Activated T-helper 17 cell treated with anti-CD3 and anti-CD28 coated beads, Interleukin-2, amount 50 U/mL, for 72 hours (primary cell): ENCODE results near the gene NUTM2G. TPM values are rescaled to one million over a fixed set of nuclear protein-coding genes. Genes with fewer than 3 reads are reported as not detected.
"Not testable (repeated sequence)": the region's sequence is repeated elsewhere in the genome, so short reads cannot be mapped to it uniquely, and the experiment has no call there.

Source experiments
- ATAC-seq: fragments of 150-1000 bp; cut with Tn5 transposase; replicated peaks from 2 replicates; pipeline ENCODE4 v1.10.0; 2021; ENCODE audit warnings: mild to moderate bottlenecking, moderate library complexity
- H3K27ac Mint-ChIP-seq: one replicate; pipeline ENCODE4 v1.8.0; 2022; ENCODE audit warnings: mixed read lengths
- H3K27me3 Mint-ChIP-seq: one replicate; pipeline ENCODE4 v1.8.0; 2022; ENCODE audit warnings: mixed read lengths
- H3K36me3 Mint-ChIP-seq: one replicate; pipeline ENCODE4 v1.8.0; 2022; ENCODE audit warnings: low read depth, mild to moderate bottlenecking, mixed read lengths
- H3K4me1 Mint-ChIP-seq: one replicate; pipeline ENCODE4 v1.8.0; 2022; ENCODE audit warnings: mixed read lengths
- H3K4me3 Mint-ChIP-seq: one replicate; pipeline ENCODE4 v1.8.0; 2022; ENCODE audit warnings: mild to moderate bottlenecking, mixed read lengths
- H3K9me3 Mint-ChIP-seq: one replicate; pipeline ENCODE4 v1.8.0; 2022; ENCODE audit warnings: mixed read lengths
- total RNA-seq, 2 donors: library from RNA; stranded (reverse); gene quantifications; one replicate each; pipeline ENCODE4 v1.2.3, GENCODE V29; 2022

The NUTM2G gene
- total RNA-seq, 2 donors from 2014 or later: not detected

DNA sequence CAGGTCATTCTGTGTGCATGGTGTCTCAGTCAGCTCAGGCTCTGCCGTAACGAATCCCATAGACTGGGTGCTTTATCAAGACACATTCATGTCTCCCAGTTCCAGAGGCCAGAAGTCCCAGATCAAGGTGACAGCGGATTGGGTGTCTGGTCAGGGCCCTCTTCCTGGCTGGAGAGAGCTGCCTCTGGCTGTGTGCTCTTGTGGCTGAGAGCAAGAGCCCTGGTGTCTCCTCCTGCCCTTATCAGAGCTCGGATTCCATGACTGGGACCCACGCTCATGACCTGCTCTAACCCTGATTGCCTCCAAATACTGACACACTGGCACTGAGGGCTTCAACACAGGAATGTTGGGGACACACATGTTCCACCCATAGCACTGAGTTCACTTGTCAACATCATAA, 6.1 kb downstream of the NUTM2G start:
- H3K27me3 Mint-ChIP-seq, H3K4me3 Mint-ChIP-seq, H3K4me1 Mint-ChIP-seq, ATAC-seq, H3K27ac Mint-ChIP-seq, H3K9me3 Mint-ChIP-seq, H3K36me3 Mint-ChIP-seq: not testable (repeated sequence)

DNA sequence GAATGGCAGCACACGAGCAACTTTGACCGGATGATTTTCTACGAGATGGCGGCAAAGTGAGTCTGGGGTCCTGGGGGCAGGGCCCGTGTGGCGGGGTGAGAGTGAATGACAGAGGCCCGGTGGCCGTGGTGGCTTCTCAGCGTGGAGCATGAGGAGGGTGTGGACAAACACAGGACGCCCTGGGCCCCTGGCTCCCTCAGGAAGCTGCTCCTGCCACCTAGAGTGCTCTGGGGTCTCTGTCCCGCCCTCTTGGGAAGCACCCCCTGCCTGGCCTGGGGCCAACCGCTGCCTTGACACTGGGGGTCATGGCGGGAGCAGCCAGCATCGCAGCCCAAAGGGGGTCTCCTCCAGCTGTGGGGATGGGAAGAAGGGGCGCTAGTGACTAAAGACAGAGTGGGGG, 6.8 kb downstream of the NUTM2G start:
- not testable (repeated sequence) for H3K4me1 Mint-ChIP-seq, H3K36me3 Mint-ChIP-seq

DNA sequence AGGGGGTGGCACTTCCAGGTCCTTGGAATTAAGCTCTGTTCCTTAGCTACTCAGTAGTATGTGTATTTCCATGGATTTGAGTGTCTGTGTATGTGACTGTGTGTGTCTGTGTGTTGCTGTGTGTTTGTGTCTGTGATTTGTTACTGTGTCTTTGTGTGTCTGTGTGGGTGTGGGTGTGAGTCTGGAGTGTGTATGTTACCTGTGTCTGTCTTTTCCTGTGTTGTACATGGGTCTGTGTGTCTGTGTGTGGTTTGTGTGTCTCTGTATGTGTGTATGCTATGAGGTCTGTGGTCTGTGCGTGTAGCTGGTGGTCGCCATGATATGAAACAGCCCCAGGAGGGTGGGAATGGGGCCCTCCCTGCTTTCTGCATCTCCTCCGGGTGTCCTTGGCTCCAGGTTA, 8.8 kb downstream of the NUTM2G start:
- peak overlapping the region; percentile 31 for H3K27ac Mint-ChIP-seq
- not testable (repeated sequence) for H3K27me3 Mint-ChIP-seq, H3K36me3 Mint-ChIP-seq, ATAC-seq, H3K4me1 Mint-ChIP-seq, H3K4me3 Mint-ChIP-seq, H3K9me3 Mint-ChIP-seq

More for the DNA sequence above, 6.8 kb downstream of the NUTM2G start:
- H3K27ac Mint-ChIP-seq, ATAC-seq, H3K9me3 Mint-ChIP-seq, H3K27me3 Mint-ChIP-seq, H3K4me3 Mint-ChIP-seq: not testable (repeated sequence)

DNA sequence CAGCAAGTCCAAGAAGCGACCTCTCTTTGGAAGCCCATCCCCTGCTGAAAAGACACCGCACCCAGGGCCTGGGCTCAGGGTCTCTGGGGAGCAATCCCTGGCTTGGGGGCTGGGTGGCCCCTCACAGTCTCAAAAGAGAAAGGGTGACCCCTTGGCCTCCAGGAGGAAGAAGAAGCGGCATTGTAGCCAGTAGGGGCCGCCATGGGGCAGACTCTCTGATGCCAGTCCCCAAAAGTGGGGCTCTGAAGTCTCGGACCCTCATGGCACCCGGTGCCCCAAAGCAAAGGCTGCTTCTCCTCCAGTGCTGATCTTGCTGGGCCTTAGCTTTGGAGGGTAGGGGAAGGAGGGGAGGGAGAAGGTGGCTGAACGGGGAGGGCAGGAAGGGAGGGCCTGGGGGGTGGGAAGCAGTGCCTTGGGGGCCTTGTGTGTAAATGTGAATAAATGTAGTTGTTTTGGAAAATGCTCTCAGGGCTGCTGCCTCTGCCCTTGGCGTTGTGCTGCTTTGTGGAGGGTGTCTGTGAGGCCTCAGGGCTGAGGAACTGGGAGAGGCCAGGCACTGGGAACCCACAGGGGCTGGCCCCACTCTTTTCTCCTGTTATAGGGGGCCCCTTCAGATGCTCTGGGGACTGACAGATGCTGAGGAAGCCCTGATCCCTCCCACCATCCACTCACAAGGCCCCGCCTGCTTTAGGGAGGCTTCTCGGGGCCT, 10.5 kb downstream of the NUTM2G start:
- not testable (repeated sequence) for H3K27ac Mint-ChIP-seq, ATAC-seq, H3K36me3 Mint-ChIP-seq, H3K9me3 Mint-ChIP-seq, H3K4me3 Mint-ChIP-seq, H3K4me1 Mint-ChIP-seq, H3K27me3 Mint-ChIP-seq

DNA sequence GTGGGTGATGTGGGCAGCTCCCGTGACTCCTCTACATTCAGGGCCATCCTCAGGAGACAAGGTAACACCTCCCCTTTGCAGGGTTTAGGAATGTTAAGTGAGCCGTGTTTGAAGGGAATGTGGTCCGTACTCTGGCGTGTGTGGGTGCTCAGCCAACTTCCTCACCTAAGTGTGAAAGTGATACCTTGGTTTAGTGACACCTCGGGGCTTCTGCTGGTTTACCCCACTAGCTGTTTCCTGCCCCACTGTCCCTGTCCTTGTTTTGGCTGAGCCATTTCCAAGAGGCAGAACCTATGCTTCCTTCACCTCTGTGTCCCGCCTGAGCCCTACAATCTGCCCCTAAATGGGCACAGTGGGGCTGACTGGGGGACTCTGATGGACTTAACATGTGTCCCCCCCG, 12.3 kb downstream of the NUTM2G start:
- not testable (repeated sequence) for H3K27me3 Mint-ChIP-seq, H3K9me3 Mint-ChIP-seq, H3K4me1 Mint-ChIP-seq, H3K4me3 Mint-ChIP-seq, H3K27ac Mint-ChIP-seq
- peaks cover 12% of the 10 kb centered on the region for H3K36me3 Mint-ChIP-seq
- peak; percentile 48 for ATAC-seq

DNA sequence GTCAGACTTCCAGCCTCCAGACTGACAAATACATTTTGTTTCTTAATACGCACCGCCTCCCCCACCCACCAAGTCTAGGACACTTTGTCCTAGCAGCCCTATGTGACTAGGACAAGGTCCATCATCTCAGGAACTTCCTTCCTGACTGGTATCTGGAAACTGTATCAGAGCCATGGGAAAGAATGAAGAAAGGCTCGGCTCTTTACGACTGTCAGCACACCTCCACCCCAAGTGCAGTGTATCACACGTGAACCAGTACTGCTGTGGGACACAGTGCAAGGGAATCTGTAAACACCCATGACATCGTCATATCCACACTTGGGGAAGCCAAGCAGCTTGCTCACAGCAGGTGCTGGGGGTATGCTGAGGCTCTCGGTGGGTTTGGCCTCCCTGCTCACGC, 13.0 kb downstream of the NUTM2G start:
- not testable (repeated sequence) for H3K4me1 Mint-ChIP-seq, H3K9me3 Mint-ChIP-seq, H3K27ac Mint-ChIP-seq, H3K27me3 Mint-ChIP-seq, ATAC-seq, H3K4me3 Mint-ChIP-seq
- H3K36me3 Mint-ChIP-seq: peaks cover 12% of the 10 kb centered on the region

DNA sequence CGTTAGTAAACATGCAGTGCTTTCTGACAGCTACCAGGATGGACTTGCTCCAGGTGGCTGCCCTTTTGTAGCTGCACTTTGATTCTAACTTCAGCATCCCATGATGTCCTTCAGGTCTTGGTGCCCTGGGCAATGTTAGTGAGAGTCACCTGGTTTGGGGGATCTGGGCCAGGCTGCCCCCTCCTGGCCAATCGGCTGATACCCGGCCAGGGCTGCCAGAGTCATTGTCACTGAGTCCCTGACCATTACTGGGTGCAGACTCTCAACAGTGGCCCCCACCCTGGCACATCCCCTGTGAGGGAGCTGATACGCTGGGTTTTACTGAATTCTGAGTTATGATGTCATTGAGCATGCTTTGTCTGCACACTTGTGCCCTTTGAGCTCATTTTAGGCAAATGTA, 13.5 kb downstream of the NUTM2G start:
- not testable (repeated sequence) for H3K4me3 Mint-ChIP-seq
- peak; percentile 59 for ATAC-seq

DNA sequence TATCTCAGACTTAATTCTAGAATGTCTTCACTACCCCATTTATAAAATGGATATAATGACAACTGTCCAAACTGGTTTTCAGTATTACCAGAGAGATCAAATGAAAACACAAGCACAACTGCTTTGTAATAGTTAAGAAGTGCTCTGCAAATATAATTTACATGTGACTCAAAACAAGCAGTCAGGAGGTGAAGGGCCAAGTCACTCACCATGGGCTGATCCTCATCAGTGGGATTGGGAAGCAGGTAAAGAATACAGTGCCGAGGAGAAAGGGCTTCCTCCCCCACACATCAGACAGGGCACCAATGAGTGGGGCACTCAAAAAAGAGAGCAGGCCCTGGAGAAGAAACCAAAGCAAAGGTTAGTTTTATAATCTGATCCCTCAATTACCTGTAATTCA, 20.7 kb downstream of the NUTM2G start:
- H3K27me3 Mint-ChIP-seq, ATAC-seq, H3K9me3 Mint-ChIP-seq, H3K4me1 Mint-ChIP-seq, H3K27ac Mint-ChIP-seq, H3K4me3 Mint-ChIP-seq: not testable (repeated sequence)
- H3K36me3 Mint-ChIP-seq: peaks cover 32% of the 10 kb centered on the region

More for the DNA sequence above, 13.5 kb downstream of the NUTM2G start:
- peaks cover 12% of the 10 kb centered on the region for H3K36me3 Mint-ChIP-seq
- H3K9me3 Mint-ChIP-seq, H3K4me1 Mint-ChIP-seq, H3K27ac Mint-ChIP-seq, H3K27me3 Mint-ChIP-seq: not testable (repeated sequence)

DNA sequence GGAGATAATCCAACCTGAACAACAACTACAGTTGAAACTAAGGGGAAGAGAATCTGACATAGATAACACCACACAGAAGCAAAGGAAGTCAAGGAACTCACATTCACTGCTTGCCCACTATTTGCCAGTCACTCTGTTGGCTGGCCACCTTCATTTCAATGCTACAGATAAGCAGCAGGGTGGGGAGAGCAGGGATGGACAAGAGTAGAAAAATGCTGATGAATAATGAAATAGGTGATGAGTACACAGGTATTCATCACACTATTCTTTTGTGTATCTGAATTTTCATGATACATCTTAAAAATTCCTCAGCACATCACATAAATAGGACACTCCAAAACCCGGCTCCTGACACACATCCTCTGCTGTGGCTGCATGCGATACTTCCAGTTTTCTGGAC, 21.9 kb downstream of the NUTM2G start:
- ATAC-seq, H3K27me3 Mint-ChIP-seq, H3K9me3 Mint-ChIP-seq, H3K27ac Mint-ChIP-seq, H3K4me3 Mint-ChIP-seq, H3K4me1 Mint-ChIP-seq: not testable (repeated sequence)
- H3K36me3 Mint-ChIP-seq: peaks cover 31% of the 10 kb centered on the region

DNA sequence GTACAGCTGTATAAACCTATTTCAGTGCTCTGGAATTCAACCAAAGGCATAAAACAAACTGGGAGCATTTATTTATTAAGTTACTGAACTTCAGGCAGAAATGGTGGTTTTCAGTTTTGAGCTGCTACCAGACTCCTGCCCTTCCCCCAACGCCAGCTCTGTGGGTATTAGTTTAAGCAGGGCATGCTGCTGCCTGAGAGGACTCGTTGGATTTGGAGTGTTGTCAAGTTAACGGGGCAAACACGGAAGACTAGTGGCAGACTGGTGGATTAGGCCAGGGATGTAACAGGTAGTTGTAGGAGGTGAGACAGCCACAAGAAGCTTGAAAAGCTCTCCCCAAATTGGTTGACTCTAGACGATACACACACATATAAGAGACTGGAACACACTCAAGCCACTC, 38.9 kb downstream of the NUTM2G start:
- H3K4me1 Mint-ChIP-seq, H3K9me3 Mint-ChIP-seq, H3K27ac Mint-ChIP-seq, ATAC-seq, H3K27me3 Mint-ChIP-seq, H3K4me3 Mint-ChIP-seq: not testable (repeated sequence)
- H3K36me3 Mint-ChIP-seq: peaks cover 41% of the 10 kb centered on the region

DNA sequence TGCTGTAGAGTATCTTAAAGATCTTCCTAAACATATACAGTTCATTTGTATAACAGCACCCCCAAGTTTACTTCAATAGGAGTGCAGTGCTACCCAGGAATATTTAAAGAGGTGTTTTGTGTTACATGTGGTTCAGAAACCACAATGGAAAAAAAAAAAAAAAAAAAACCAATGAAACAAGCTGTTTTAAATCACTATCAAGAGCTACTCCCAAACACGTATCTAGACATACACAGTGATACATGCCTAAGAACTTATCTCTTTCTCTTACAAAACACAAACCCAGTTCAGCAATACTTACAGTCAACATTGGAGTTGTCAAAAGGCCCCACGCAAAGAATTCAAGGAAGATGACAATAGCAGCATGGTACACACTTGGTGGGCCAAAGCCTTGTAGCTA, 43.9 kb downstream of the NUTM2G start:
- peaks cover 40% of the 10 kb centered on the region for H3K36me3 Mint-ChIP-seq
- ATAC-seq: peak; percentile 70

DNA sequence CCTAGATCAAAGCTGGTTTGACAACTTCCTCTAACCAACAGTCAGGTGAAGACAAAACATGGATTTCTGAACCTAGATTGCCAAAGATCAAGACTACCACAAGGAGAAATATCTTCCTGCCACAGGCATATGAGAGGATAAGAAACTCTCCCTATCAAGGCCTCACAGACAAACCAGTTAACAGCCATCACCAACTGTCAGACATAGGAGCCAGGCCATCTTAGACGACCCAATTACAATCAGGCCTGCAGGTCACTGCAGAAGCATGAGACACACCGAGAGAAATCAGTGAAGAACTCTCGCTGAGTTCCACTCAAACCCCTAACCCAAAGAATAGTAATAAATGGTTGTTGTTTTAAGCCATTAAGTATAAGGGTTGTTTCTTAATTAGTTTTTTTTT, 45.4 kb downstream of the NUTM2G start:
- not testable (repeated sequence) for ATAC-seq, H3K4me1 Mint-ChIP-seq, H3K27ac Mint-ChIP-seq, H3K4me3 Mint-ChIP-seq, H3K27me3 Mint-ChIP-seq, H3K9me3 Mint-ChIP-seq
- peaks cover 29% of the 10 kb centered on the region for H3K36me3 Mint-ChIP-seq

More for the DNA sequence above, 43.9 kb downstream of the NUTM2G start:
- peak overlapping the region; percentile 42 for H3K27ac Mint-ChIP-seq
- H3K4me3 Mint-ChIP-seq: peak overlapping the region; percentile 18
- not testable (repeated sequence) for H3K9me3 Mint-ChIP-seq, H3K27me3 Mint-ChIP-seq, H3K4me1 Mint-ChIP-seq

DNA sequence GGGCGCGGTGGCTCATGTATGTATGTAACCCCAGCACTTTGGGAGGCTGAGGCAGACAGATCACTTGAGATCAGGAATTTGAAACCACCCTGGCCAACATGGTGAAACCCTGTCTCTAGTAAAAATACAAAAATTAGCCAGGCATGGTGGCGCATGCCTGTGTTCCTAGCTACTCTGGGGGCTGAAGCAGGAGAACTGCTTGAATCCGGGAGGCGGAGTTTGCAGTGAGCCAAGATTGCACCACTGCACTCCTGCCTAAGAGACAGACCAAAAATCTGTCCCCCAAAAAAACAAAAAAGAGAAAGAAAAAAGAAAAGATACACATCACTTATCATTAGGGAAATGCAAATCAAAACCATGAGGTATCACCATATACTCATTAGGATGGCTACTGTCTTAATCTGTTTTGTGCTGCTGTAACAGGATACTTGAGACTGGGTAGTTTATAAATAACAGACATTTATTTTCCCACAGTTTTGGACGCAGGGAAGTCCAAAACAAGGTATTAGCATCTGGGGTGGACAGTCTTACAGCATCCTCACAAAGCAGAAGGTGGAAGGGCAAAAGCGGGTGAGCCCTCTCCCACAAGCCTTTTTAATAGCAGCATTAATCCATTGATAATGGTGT, 55.0 kb downstream of the NUTM2G start:
- not testable (repeated sequence) for ATAC-seq, H3K27me3 Mint-ChIP-seq, H3K4me1 Mint-ChIP-seq, H3K9me3 Mint-ChIP-seq, H3K4me3 Mint-ChIP-seq, H3K36me3 Mint-ChIP-seq, H3K27ac Mint-ChIP-seq

DNA sequence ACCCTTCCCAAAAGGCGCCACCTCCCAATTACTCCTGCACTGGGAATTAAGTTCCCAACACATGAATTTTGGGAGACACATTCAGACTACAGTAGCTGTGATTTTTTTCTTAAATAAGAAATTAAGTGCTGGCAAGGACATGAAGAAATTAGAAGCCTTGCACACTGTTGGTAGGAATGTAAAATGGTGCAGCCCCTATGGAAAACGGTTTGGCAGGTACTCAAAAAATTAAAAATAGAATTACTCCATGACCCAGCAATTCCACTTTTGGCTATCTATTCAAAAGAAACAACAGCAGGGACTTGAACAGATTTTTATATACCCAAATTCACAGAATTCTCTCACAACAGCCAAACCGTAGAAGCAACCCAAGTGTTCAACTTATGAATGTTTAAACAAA, 55.5 kb downstream of the NUTM2G start:
- H3K9me3 Mint-ChIP-seq, H3K27ac Mint-ChIP-seq, H3K27me3 Mint-ChIP-seq, H3K4me1 Mint-ChIP-seq, H3K36me3 Mint-ChIP-seq, ATAC-seq, H3K4me3 Mint-ChIP-seq: not testable (repeated sequence)

DNA sequence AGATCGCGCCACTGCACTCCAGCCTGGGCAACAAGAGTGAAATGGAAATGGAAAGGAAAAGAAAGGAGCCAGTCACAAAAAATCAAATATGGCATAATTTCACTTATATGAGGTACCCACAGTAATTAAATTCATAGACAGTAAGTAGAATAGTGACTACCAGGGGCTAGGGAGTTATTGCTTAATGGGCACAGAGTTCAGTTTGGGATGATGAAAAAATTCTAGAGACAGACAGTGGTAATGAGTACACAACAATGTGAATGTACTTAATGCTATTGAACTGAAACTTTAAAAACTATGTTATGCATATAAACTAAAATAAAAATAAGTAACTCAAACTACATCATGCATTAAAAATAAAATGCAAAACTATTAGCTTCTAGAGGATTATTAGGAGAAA, 56.2 kb downstream of the NUTM2G start:
- H3K36me3 Mint-ChIP-seq, ATAC-seq, H3K27me3 Mint-ChIP-seq, H3K4me3 Mint-ChIP-seq, H3K9me3 Mint-ChIP-seq, H3K27ac Mint-ChIP-seq: not testable (repeated sequence)
- H3K4me1 Mint-ChIP-seq: peaks cover 12% of the 10 kb centered on the region
